HG03565 (cell line): ENCODE results near the gene SDF2L1.
"Not testable (repeated sequence)": the region's sequence is repeated elsewhere in the genome, so short reads cannot be mapped to it uniquely, and the experiment has no call there.

Source experiments
- ATAC-seq: cut with Tn5 transposase; IDR thresholded peaks from one replicate; pipeline ENCODE4 v1.9.1; 2021; ENCODE audit warnings: mild to moderate bottlenecking, moderate library complexity; ENCODE audit not compliant: unreplicated experiment

SDF2L1 gene

GRCh38 chr22:21635771-21636510 is 6.2 kb upstream of the SDF2L1 start:
- no peak for ATAC-seq

- no peak for ATAC-seq
Observed at GRCh38 chr22:21636629-21637218, 5.4 kb upstream of the SDF2L1 start.

- ATAC-seq: not testable (repeated sequence)
Observed at GRCh38 chr22:21637450-21637849, 4.7 kb upstream of the SDF2L1 start.

DNA sequence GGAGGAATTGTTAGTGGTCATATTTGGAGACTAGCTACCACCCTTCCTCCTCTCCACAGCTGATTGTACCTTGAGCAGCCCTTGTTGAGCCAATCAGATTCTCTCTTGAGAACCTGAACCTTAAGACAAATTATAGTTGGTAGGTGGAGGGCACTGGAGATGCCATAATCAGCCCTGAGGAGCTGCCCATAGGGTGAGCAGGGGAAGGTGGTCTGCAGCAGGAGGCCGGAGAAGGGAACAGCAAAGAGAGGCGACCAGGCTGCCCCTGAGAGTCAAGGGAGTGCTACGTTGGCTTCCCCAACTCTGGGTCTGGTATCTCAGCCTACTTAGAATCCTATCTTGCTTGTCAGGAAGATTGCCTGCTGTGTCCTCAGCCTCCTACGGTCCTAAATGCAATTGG is 2.7 kb upstream of the SDF2L1 start:
- ATAC-seq: no peak

DNA sequence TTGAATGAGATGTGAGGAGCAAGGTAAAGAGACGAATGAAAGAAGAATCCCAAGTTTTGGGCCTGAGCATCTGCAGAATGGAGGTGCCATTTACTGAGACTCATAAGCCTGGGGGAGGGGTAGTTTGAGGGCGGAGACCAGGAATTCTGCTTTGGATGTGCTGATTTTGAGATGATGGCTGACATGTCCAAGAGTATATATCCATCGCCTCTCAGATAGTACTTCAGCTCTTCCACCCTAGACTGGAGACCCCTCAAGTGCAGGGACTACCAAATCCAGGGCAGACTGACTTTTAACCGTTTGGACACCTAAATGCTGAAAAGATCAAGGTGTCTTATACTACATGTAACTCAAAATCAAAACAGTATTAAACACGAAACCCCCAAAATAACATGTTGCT is 1.3 kb upstream of the SDF2L1 start:
- no peak for ATAC-seq

DNA sequence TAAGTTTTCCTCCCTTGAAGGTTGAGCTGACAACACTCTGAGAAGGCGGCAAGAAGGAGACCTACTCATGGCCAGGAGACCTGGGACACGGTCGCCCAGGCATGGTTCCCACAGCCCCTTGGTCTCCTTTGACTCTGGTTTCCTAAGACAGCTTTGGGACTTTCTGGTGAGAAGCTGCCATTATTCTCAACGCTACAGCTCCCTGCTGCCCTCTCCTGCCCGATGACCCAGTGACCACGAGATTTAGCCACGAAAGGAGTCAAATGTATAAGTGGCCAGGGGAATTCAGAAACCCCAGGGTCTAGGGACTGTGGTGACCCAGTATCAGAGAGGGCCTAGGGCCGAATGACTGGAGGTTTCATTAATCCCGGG is 699 bp upstream of the SDF2L1 start:
- no peak for ATAC-seq

- ATAC-seq: no peak
Observed at GRCh38 chr22:21642584-21643448, 714 bp downstream of the SDF2L1 start.

- ATAC-seq: no peak
Observed at GRCh38 chr22:21643533-21644357, 1.6 kb downstream of the SDF2L1 start.

DNA sequence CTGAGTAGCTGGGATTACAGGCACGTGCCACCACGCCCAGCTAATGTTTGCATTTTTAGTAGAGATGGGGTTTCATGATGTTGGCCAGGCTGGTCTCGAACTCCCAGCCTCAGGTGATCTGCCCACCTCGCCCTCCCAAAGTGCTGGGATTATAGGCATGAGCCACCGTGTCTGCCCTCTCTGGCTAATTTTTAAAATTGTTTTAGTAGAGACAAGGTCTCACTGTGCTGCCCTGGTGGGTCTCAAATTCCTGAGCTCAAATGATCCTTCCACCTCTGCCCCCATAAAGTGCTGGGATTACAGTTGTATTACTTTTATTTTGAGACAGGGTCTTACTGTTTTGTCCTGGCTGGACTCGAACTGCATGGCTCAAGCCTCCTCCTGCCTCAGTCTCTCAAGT is 3.4 kb downstream of the SDF2L1 start:
- not testable (repeated sequence) for ATAC-seq

DNA sequence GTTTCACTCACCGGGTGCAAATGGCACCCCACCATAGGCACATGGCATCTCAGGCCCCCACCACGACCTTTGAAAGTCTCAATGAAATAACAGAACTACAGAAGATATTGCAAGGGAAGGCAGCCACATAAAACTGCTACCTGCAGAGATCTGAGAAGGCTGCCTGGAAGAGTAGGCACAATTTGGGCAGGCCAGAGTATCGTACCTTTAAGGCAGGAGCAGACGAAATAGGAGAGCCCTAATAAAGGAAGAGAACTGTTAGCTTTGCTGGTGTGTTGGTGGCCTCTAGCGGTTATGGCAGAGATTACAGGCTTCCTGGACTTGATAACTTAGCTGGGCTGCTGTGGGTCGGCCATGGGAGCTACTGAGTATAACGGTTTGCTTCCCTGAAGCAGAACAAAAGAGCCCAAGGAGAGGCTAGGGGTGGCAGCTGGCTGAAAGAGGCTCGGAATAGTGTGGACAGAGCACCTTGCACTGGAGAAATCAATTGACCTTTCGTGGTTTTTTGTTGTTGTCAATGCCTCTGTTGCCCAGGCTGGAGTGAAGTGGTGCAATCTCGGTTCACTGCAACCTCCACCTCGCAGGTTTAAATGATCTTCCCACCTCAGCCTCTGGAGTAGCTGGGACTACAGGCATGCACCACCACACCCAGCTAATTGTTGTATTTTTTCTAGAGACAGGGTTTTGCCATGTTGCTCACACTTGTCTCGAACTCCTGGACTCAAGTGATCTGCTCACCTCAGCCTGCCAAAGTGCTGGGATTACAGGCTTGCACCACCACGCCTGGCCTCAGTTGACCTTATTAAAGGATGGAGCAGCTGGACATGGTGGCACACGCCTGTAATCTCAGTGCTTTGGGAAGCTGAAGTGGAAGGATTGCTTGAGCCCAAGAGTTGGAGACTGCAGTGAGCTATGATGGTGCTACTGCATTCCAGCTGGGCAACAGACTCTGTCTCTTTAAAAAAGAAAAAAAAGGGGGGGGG is 4.8 kb downstream of the SDF2L1 start:
- no peak for ATAC-seq

- no peak for ATAC-seq
Observed at GRCh38 chr22:21650280-21650679, 8.2 kb downstream of the SDF2L1 start.

- ATAC-seq: no peak
Observed at GRCh38 chr22:21650823-21651520, 8.9 kb downstream of the SDF2L1 start.

DNA sequence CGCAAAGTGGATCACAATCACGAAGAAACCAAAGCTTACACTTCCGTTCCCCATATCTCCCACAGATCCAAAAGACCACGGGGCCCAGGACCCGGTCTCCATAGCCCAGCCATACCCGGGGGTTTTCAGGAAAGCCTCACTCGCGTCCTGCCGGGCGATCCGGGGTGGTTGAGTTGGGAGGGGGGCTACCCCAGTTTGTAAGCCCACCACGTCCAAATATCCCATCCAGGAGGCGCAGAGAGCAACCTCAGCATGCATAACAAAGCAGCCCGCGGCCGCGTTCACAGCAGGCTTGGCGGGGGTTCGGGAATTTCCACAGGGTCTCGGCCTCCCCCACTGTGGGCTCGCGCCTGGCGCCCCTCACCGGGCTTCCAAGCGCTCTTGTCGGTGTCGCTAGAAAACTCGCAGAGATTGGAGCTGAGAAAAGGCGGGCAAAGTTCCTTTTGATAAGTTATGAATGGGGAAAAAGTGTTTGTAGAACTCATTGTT is 9.5 kb downstream of the SDF2L1 start:
- no peak for ATAC-seq

DNA sequence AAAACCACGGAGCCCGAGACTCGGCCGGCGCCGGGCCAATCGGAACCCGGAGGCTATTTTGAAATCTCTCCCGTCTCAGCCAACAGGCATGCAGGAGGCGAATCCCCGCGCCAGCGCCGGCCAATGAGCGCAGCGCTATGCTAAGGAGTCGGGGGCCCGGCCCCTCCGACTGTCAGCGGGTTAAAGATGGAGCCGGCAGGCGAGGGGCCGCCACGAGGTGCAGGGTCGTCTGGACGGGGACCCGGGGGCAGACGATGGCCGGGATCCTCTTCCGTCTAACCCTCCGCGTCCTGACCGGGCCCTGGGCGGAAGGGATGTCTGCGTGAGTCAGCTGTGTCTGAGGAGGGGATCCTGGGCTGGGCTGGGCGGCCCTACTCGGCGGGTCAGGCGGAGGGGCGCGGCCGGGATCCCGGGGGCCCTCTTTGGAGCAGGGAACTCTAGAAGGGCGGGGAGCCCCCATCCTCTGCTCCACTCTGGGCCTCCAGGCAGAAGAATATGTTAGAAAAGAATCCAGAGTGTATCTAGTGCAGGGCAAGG is 10.0 kb downstream of the SDF2L1 start:
- ATAC-seq: peak; percentile 82

DNA sequence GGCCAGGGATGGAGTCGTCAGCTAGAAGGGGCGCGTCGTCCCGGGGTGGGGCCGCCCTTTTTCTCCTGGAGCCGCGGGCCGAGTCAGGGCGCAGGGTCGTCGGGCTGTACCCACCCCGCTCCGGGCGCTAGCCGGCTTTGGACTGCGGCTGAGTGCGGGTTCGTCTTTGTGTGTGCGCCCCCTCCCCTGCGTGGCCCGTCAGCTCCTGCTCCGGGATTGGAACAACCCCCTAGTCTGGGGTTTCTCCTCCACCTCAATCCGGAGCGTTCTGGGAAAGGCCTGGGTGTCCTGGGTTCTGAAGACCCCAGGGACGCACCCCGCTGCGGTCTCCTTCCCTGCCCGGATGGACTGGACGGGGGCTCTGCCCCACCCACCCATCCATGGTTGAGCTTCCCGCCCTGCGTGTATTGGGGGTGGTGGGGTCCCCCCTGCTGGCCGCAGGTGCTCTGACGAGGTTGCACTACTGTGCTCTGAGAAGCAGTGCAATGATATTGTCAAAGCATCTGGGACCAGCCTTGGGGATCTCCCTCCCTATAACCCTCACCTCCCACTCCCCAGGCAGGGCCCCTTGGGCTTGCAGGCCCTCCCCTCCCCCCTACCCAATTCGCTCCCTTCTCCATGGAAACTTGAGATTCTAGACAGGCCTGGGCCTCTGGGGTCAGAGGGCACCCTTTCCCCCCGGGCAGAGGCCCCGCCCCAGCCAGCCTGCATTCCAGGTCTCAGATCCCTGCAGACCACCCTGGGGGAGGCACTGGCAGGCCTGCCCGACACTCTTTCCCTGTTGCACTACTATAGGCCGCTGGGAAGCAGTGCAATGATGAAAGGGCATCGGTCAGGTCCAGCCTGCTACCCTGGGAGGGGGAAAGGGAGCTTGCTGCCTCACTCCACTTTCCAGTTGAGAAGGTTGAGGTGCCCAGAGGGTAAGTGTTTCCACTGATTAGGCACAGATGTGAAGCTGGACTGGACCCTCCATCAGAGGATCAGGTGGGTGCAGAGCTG is 10.7 kb downstream of the SDF2L1 start:
- no peak for ATAC-seq

GRCh38 chr22:21657020-21657359 is 14.9 kb downstream of the SDF2L1 start:
- ATAC-seq: no peak

DNA sequence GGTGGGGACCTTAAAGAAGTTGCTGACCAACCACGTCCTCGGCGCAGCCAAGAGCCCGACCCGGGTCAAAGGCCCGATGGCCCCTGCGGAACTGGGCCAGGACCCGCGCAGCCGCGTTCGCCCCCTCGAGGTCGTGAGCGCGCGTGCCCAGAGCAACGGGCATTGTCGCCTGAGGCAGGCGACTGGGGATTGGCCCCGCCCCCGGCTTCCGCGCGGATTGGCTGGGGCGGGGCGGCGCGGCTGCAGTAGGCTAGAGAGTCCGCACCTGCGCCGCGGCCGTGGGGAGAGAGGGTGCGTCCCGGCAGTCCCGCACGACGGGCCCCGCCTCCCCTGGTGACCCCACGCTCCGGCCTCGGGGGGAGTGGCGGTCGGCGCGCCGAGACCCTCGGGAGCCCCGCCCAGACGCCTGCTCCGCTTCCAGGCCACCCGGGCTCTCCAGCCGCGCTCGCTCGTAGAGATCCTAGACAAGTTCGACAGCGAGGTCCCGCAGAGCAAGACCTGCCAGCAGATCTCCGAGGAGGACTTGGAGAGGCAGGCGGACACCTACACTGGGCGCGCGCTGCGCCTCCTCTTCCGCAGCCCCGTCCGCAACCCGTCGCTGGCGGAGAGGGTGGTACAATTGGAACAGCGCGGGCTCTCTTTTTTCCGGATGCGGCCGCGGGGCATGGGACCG is 15.4 kb downstream of the SDF2L1 start:
- peak; percentile 69 for ATAC-seq
